Uterus (tissue), 4 donors: ENCODE measurements around the gene COL24A1. TPM values are rescaled to one million over a fixed set of nuclear protein-coding genes. Genes with fewer than 3 reads are reported as not detected.

Experiments used
- DNase-seq, 2 donors: peaks; one replicate each; pipeline ENCODE4 v3.0.0-alpha.2; 2019 to 2020
- H3K27ac ChIP-seq, 2 donors: fragments of 200-600 bp; sonication (generic); 1 replicate in 1 of 2; 2 replicates in 1 of 2; pipeline ENCODE4 v1.5.1; 2016 to 2018
- H3K27me3 ChIP-seq, 2 donors: fragments of 200-600 bp; sonication (generic); one replicate each; pipeline ENCODE4 v1.5.1; 2018 to 2019; ENCODE audit warnings: control low read depth in 1 of 2
- H3K36me3 ChIP-seq, 2 donors: fragments of 200-600 bp; sonication (generic); one replicate each; pipeline ENCODE4 v1.5.1; 2019; ENCODE audit warnings: control low read depth in 1 of 2
- H3K4me1 ChIP-seq, 2 donors: fragments of 200-600 bp; sonication (generic); one replicate each; pipeline ENCODE4 v1.5.1; 2018 to 2019; ENCODE audit warnings: control low read depth in 1 of 2
- H3K4me3 ChIP-seq, 2 donors: fragments of 200-600 bp; sonication (generic); 1 replicate in 1 of 2; 2 replicates in 1 of 2; pipeline ENCODE4 v1.5.1; 2018 to 2019; ENCODE audit warnings: mild to moderate bottlenecking in 1 of 2
- H3K9me3 ChIP-seq, 2 donors: fragments of 200-600 bp; sonication (generic); one replicate each; pipeline ENCODE4 v1.5.1; 2019; ENCODE audit warnings: control low read depth in 1 of 2
- POLR2A ChIP-seq, 2 donors: fragments of 450-650 bp; IDR thresholded peaks; one replicate each; pipeline ENCODE4 v1.6.1; 2016; ENCODE audit warnings: antibody characterized with exemption in 2 of 2, mild to moderate bottlenecking in 1 of 2, moderate library complexity in 1 of 2
- intact Hi-C: fragments of 100-400 bp; cut with DNase I; formaldehyde crosslinking; loops from one replicate; pipeline ENCODE4 v1.15.1; 2023; ENCODE audit warnings: low total_unique reads
- total RNA-seq, 4 donors: library from RNA; depleted of rRNA in 3 of 4; stranded (reverse); fragments of >200 nt in 3 of 4; gene quantifications; one replicate each; pipeline versions ENCODE4 v1.1.0 to v1.2.4, GENCODE V29; 2014 to 2023
- TF ChIP-seq, protein P1 (sequence below), 4 experiments: fragments of 200-600 bp in 2 of 4; fragments of 450-650 bp in 2 of 4; sonication (generic) in 2 of 4; IDR thresholded peaks; one replicate each; pipeline ENCODE4 v1.5.1; 2016 to 2019; ENCODE audit warnings: antibody characterized with exemption in 4 of 4, mild to moderate bottlenecking in 2 of 4, moderate library complexity in 1 of 4
- donor health status: DM: yes; HTN: yes; CAD: no.

Gene COL24A1
- total RNA-seq, 4 donors from 2014 or later: 0.37 to 9.1 TPM; not detected in 2

DNA sequence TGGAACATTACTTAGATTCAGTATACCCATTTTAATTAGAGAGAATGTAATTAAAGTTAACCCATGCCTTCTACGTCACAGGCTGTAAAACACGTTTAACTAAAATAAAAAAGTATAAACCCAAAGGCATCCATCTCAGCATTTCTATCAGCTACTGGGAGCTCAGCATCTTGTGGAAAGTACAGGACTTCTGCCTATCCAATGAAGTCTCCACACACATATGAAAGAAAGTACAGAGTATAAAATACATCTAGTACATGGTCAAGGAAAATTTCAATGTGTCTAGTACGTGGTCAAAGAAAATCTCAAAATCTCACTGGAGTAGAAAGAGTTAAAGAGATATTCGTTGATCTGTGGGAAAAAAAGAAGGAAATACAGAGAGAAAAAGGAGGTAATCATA lies 306.9 kb downstream of the COL24A1 start:
- Histone ChIP-seq H3K4me3 (no peak overlapping the region), H3K36me3 (no peaks in the 10 kb centered on the region), H3K27ac (no peak overlapping the region), H3K9me3 (no peaks in the 10 kb centered on the region), H3K27me3 (no peaks in the 10 kb centered on the region), H3K4me1 (no peaks in the 10 kb centered on the region)
- intact Hi-C loops: no loop called here
- no peak for TF ChIP-seq POLR2A (IDR thresholded peaks at IDR 0.05)
- TF ChIP-seq, protein P1, sequence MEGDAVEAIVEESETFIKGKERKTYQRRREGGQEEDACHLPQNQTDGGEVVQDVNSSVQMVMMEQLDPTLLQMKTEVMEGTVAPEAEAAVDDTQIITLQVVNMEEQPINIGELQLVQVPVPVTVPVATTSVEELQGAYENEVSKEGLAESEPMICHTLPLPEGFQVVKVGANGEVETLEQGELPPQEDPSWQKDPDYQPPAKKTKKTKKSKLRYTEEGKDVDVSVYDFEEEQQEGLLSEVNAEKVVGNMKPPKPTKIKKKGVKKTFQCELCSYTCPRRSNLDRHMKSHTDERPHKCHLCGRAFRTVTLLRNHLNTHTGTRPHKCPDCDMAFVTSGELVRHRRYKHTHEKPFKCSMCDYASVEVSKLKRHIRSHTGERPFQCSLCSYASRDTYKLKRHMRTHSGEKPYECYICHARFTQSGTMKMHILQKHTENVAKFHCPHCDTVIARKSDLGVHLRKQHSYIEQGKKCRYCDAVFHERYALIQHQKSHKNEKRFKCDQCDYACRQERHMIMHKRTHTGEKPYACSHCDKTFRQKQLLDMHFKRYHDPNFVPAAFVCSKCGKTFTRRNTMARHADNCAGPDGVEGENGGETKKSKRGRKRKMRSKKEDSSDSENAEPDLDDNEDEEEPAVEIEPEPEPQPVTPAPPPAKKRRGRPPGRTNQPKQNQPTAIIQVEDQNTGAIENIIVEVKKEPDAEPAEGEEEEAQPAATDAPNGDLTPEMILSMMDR (IDR thresholded peaks at IDR 0.05): no peak
- no peak for DNase-seq

DNA sequence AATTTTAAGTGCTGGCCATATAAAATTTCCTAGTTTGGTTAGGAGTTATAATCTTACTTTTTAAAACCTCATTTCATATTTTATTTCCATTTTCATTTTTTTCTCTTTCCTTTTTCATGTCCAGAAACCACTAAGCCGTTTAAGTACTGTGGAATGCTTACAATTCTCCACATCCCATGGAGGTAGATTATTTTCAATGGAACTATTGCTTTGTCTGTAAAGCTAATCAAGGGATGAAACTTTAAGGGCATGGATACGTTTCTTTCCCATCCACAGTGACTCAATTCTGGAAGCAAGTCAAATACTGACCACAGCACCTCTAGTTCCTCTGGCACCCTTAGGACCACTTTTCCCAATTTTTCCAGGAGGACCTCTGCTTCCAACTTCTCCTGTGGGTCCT lies 309.2 kb downstream of the COL24A1 start:
- DNase-seq: no peak
- Histone ChIP-seq H3K4me1 (no peaks in the 10 kb centered on the region), H3K27ac (no peak overlapping the region), H3K9me3 (no peaks in the 10 kb centered on the region), H3K4me3 (no peak overlapping the region), H3K27me3 (no peaks in the 10 kb centered on the region), H3K36me3 (no peaks in the 10 kb centered on the region)
- TF ChIP-seq POLR2A (IDR thresholded peaks at IDR 0.05): no peak
- TF ChIP-seq, protein P1 (IDR thresholded peaks at IDR 0.05): no peak
- intact Hi-C loops: no loop called here

DNA sequence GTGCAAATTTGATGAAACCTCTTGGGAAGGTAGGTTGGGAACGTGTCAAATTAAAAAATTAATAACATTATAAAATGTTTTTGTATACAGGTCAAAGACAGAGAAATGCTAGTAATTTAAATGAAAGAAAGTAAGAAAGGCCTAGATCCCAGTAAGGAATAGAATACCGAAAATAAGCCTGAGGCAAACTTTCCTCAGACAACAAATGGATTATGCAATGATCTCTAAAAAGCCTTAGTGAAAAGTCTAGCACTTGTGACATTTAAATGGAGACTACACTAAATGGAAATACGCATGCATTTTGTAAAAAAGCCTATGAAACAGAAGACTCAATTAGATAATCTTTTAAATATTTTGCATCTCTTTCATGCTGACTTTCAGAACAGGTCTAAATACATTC lies 309.9 kb downstream of the COL24A1 start:
- DNase-seq: no peak
- no peaks in the 10 kb centered on the region for H3K27me3 ChIP-seq
- H3K4me1 ChIP-seq: no peaks in the 10 kb centered on the region
- no peaks in the 10 kb centered on the region for H3K9me3 ChIP-seq
- intact Hi-C loops: no loop called here
- no peaks in the 10 kb centered on the region for H3K36me3 ChIP-seq
- TF ChIP-seq POLR2A (IDR thresholded peaks at IDR 0.05): no peak
- TF ChIP-seq, protein P1 (IDR thresholded peaks at IDR 0.05): no peak
- no peak overlapping the region for H3K27ac ChIP-seq
- H3K4me3 ChIP-seq: no peak overlapping the region

DNA sequence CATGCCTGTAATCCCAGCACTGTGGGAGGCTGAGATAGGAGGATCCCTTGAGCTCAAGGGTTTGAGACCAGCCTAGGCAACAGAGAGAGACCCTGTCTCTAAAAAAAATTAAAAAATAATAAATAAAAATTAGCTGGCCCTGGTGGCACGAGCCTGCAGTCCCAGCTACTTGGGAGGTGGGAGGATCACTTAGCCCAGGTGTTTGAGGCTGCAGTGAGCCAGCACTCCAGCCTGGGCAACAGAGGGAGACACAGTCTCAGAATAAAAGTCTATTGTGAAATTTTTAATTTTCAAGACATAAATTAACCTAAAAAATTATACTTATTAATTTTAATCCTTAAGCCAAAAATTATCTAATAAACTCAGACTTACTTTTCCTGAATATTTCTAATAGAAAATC lies 317.1 kb downstream of the COL24A1 start:
- intact Hi-C loops: no loop called here
- Histone ChIP-seq H3K9me3 (no peaks in the 10 kb centered on the region), H3K4me3 (no peak overlapping the region), H3K27me3 (no peaks in the 10 kb centered on the region), H3K36me3 (no peaks in the 10 kb centered on the region), H3K4me1 (no peaks in the 10 kb centered on the region), H3K27ac (no peak overlapping the region)
- no peak for DNase-seq
- no peak for TF ChIP-seq POLR2A (IDR thresholded peaks at IDR 0.05)
- TF ChIP-seq, protein P1 (IDR thresholded peaks at IDR 0.05): no peak

DNA sequence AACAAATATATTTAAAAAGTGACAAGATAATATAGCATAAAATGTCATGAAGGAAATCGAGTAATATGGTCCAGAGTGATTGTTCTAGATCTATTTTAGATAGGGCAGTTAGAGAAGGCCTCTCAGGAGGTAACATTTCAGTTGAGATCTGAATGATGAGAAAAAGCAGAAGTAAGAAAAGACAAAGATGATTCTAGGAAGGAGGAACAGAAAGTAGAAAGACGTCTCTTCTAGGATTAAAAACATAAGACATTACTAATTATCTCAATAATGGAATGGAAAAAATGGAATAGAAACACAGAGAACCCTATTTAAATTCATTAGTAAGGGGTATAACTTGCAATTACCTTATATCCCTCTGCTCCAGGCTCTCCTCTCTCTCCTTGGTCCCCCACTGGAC lies 318.3 kb downstream of the COL24A1 start:
- H3K27me3 ChIP-seq: no peaks in the 10 kb centered on the region
- no peak for DNase-seq
- TF ChIP-seq, protein P1 (IDR thresholded peaks at IDR 0.05): no peak
- TF ChIP-seq POLR2A (IDR thresholded peaks at IDR 0.05): no peak
- no peaks in the 10 kb centered on the region for H3K4me1 ChIP-seq
- H3K36me3 ChIP-seq: no peaks in the 10 kb centered on the region
- H3K27ac ChIP-seq: no peak overlapping the region
- no peaks in the 10 kb centered on the region for H3K9me3 ChIP-seq
- intact Hi-C loops: no loop called here
- no peak overlapping the region for H3K4me3 ChIP-seq
